GM23338 (cell line): ENCODE data around the gene NAA20.

Experiments used
- CREB1 ChIP-seq: fragments of 250-450 bp; sonication (Bioruptor Pico); IDR thresholded peaks from 2 replicates; pipeline ENCODE4 v1.5.0; 2020; ENCODE audit warnings: low read depth, mild to moderate bottlenecking, moderate library complexity
- CTCF ChIP-seq, 2 experiments: fragments of 200-600 bp in 1 of 2; sonication (generic) in 1 of 2; conservative IDR thresholded peaks; 2 replicates each; pipeline versions ENCODE4 v1.5.1 to v1.6.1; 2016 to 2017; ENCODE audit warnings: antibody characterized with exemption in 2 of 2, low read depth in 2 of 2, mild to moderate bottlenecking in 2 of 2, moderate library complexity in 1 of 2
- EZH2 ChIP-seq: fragments of 200-600 bp; sonication (generic); IDR thresholded peaks from one replicate; pipeline ENCODE4 v1.8.0; 2017; ENCODE audit warnings: antibody characterized with exemption, mild to moderate bottlenecking, low read depth; ENCODE audit not compliant: unreplicated experiment
- EZH2phosphoT487 ChIP-seq: fragments of 200-600 bp; sonication (generic); IDR thresholded peaks from one replicate; pipeline ENCODE4 v1.8.1; 2018; ENCODE audit warnings: antibody characterized with exemption; ENCODE audit not compliant: unreplicated experiment
- JUNB ChIP-seq: IDR thresholded peaks from one replicate; pipeline ENCODE4 v1.6.1; 2016; ENCODE audit warnings: antibody characterized with exemption; ENCODE audit not compliant: unreplicated experiment
- NANOG ChIP-seq: IDR thresholded peaks from 2 replicates; pipeline ENCODE4 v1.6.1; 2016; ENCODE audit warnings: antibody characterized with exemption, borderline replicate concordance
- POLR2AphosphoS5 ChIP-seq: IDR thresholded peaks from 2 replicates; pipeline ENCODE4 v1.6.1; 2016; ENCODE audit warnings: antibody characterized with exemption, low read depth
- STAT1 ChIP-seq: IDR thresholded peaks from one replicate; pipeline ENCODE4 v1.6.1; 2016; ENCODE audit warnings: antibody characterized with exemption; ENCODE audit not compliant: unreplicated experiment
- ZNF114 ChIP-seq: fragments of 250-450 bp; sonication (Bioruptor Pico); IDR thresholded peaks from 2 replicates; pipeline ENCODE4 v1.5.0; 2020; ENCODE audit warnings: mild to moderate bottlenecking, moderate library complexity
- ZNF331 ChIP-seq: fragments of 250-450 bp; sonication (Bioruptor Pico); IDR thresholded peaks from 2 replicates; pipeline ENCODE4 v1.5.0; 2020; ENCODE audit warnings: low read depth, mild to moderate bottlenecking, moderate library complexity
- ZNF462 ChIP-seq: fragments of 250-450 bp; sonication (Bioruptor Pico); IDR thresholded peaks from 2 replicates; pipeline ENCODE4 v1.5.0; 2020; ENCODE audit warnings: mild to moderate bottlenecking, moderate library complexity
- TF ChIP-seq, protein P1 (sequence below): IDR thresholded peaks from one replicate; pipeline ENCODE4 v1.6.1; 2018; ENCODE audit warnings: antibody characterized with exemption; ENCODE audit not compliant: unreplicated experiment

GRCh38 chr20:20018366-20018765 is 1.2 kb downstream of the NAA20 start:
- no peak for TF ChIP-seq POLR2AphosphoS5
- TF ChIP-seq CTCF (conservative IDR thresholded peaks at IDR 0.05; ENCODE audit: low read depth in 2 of 2) = no peak
- TF ChIP-seq, protein P1, sequence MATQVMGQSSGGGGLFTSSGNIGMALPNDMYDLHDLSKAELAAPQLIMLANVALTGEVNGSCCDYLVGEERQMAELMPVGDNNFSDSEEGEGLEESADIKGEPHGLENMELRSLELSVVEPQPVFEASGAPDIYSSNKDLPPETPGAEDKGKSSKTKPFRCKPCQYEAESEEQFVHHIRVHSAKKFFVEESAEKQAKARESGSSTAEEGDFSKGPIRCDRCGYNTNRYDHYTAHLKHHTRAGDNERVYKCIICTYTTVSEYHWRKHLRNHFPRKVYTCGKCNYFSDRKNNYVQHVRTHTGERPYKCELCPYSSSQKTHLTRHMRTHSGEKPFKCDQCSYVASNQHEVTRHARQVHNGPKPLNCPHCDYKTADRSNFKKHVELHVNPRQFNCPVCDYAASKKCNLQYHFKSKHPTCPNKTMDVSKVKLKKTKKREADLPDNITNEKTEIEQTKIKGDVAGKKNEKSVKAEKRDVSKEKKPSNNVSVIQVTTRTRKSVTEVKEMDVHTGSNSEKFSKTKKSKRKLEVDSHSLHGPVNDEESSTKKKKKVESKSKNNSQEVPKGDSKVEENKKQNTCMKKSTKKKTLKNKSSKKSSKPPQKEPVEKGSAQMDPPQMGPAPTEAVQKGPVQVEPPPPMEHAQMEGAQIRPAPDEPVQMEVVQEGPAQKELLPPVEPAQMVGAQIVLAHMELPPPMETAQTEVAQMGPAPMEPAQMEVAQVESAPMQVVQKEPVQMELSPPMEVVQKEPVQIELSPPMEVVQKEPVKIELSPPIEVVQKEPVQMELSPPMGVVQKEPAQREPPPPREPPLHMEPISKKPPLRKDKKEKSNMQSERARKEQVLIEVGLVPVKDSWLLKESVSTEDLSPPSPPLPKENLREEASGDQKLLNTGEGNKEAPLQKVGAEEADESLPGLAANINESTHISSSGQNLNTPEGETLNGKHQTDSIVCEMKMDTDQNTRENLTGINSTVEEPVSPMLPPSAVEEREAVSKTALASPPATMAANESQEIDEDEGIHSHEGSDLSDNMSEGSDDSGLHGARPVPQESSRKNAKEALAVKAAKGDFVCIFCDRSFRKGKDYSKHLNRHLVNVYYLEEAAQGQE = no peak
- TF ChIP-seq CREB1 (CRISPR knock-in tag) = no peak
- no peak for TF ChIP-seq STAT1
- TF ChIP-seq EZH2 = no peak
- TF ChIP-seq ZNF114 = no peak
- no peak for TF ChIP-seq JUNB
- no peak for TF ChIP-seq EZH2phosphoT487
- no peak for TF ChIP-seq NANOG
- no peak for TF ChIP-seq ZNF462 (CRISPR knock-in tag)
- TF ChIP-seq ZNF331 (CRISPR knock-in tag) = no peak
